ENCODE results near the gene SPIB.
"Not testable (repeated sequence)": the region's sequence is repeated elsewhere in the genome, so short reads cannot be mapped to it uniquely, and the experiment has no call there.

The SPIB gene

DNA sequence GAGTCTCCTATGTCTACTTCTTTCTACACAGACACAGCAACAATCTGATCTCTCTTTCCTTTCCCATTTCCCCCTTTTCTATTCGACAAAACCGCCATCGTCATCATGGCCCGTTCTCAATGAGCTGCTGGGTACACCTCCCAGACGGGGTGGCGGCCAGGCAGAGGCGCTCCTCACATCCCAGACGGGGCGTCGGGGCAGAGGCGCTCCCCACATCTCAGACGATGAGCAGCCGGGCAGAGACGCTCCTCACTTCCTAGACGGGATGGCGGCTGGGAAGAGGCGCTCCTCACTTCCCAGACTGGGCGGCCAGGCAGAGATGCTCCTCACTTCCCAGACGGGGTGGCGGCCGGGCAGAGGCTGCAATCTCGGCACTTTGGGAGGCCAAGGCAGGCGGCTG lies 27.8 kb upstream of the SPIB start:
- DNase-seq (ENCODE audit: low read depth in 2 of 2), result not testable (repeated sequence)

DNA sequence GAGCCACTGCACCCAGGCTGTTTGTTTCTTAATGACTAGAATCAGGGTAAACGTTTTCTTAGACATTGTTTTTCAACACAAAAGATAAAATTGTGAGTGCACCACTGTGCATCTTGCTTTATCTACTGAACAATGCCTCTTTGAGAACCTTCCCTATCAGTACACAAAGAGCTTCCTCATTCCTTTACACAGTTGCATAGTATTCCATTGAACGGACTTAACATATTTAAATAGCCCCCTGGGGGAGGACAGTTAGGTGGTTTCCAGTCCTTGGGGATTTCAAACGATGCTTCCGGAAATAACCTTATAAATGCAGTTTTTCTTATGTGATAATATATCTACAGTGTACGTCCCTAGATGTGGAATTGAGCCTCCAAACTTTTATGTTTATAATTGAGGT lies 26.0 kb upstream of the SPIB start:
- DNase-seq (ENCODE audit: low read depth in 2 of 2), result no peak

DNA sequence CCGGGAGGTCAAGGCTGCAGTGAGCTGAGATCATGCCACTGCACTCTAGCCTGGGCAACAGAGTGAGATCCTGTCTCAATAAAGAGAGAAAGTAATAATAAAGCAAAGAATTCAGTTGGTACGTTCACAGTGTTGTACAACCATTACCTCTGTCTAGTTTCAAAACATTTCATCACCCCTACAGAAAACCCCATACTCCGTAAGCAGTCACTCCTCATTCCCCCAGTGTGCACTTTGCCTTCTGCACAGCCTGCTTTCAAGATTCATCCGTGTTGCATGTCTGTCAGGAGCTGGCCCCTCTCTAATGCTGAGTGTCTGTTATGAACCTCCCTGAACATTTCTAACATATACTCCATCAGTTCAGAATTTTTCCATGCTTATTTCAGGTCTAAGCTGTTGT lies 25.1 kb upstream of the SPIB start:
- no peak for DNase-seq (ENCODE audit: low read depth in 2 of 2)

DNA sequence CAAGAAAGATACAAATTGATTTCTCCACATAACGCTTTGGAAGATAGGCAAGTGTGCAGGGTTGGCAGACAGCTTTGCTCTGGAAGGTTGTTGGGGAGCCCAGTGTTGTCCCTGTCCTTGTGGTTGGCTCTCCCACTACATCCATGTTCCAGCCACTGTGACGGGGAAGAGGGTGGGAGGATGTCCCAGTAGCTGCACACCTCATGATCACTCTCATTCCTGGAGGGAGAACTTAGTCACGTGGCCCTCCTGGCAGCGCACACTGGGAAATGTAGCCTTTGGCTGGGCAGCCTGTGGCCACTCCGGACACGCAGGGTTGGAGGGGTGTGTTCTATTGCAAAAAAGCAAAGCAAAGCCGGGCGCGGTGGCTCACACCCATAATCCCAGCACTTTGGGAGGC lies 24.7 kb upstream of the SPIB start:
- DNase-seq (ENCODE audit: low read depth in 2 of 2), result no peak

DNA sequence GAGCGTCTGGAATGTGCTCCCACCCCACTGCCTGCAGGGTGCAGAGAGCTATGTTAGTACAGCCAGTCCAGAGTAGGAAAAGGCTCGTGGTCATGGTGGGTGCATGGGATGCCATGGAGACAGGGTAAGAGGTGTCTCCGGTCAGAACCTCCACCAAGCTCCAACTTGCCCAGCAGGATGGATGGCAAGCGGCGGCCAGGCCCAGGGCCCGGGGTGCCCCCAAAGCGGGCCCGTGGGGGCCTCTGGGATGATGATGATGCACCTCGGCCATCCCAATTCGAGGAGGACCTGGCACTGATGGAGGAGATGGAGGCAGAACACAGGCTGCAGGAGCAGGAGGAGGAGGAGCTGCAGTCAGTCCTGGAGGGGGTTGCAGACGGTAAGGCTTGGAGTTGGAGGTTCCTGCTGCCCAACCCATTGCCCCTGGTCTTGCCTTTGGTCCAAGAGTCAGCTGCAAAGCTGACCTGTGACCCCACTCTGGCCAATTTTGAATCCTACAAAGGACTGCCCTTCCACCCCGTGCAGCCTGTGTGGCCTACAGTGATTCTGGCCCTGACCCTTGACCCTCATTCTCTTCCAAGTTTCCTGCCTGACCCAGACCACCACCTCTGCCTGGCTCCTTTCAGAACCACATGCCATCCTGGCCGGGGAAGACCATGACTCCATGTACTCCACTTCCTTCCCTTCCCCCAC lies 19.9 kb upstream of the SPIB start:
- no peak for DNase-seq (ENCODE audit: low read depth in 2 of 2)

DNA sequence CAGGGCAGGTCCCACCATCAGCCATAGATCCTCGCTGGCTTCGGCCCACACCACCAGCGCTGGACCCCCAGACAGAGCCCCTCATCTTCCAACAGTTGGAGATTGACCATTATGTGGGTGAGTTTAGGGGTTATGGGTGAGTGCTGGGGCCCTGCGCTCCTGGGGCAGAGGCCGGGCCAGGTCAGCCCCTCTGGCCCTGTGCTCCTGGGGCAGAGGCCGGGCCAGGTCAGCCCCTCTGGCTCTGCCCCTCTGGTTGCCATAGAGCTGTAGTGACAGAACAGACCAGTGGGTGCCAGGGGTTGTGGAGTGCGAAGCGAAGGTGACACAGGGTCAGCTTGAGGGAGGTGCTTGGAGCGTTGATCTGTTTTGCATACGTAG lies 19.4 kb upstream of the SPIB start:
- DNase-seq (ENCODE audit: low read depth in 2 of 2), result no peak

DNA sequence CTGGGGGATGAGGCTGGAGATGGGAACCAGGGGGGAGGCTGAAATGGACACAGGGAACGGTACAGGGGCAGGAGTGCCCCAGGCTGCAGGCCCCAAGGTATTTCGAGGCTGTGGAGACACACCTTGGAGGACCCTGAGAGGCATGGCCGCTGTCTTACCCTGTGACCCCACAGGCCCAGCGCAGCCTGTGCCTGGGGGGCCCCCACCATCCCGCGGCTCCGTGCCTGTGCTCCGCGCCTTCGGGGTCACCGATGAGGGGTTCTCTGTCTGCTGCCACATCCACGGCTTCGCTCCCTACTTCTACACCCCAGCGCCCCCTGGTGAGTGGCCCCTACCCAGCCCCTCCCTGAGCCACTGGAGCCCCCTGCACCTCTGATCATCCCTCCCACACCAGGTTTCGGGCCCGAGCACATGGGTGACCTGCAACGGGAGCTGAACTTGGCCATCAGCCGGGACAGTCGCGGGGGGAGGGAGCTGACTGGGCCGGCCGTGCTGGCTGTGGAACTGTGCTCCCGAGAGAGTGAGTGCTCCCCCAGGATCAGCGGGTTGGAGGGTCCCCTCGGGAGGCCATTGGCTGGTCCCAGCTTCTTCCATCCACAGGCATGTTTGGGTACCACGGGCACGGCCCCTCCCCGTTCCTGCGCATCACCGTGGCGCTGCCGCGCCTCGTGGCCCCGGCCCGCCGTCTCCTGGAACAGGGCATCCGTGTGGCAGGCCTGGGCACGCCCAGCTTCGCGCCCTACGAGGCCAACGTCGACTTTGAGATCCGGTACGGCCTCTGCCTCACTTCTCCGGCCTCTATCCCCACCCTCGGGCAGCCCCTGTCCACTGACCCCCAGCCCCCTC lies 16.9 kb upstream of the SPIB start:
- DNase-seq (ENCODE audit: low read depth in 2 of 2), result no peak

DNA sequence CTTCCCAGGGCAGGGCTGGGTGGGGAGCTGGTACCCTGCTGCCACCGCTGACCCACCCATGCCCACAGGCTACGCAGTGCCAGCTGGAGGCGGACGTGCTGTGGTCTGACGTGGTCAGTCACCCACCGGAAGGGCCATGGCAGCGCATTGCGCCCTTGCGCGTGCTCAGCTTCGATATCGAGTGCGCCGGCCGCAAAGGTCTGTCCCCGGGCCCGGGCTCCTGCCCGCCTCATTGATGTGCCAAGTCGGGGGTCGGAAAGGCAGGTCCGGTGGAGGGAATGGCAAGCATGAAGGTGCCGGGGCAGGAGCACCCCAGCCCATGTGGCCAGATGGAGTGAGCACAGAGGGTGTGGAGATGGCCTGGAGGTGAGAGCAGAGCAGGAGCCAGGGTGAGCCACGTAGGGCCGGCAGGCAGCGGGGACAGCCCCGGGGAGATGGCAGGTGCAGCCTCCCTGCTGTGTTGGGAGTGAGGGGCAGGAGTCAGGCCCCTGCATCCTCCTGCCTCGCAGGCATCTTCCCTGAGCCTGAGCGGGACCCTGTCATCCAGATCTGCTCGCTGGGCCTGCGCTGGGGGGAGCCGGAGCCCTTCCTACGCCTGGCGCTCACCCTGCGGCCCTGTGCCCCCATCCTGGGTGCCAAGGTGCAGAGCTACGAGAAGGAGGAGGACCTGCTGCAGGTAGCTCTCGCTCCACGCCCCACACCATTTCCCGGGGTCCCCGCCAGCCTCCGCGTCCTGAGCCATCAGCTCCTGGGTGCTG lies 16.0 kb upstream of the SPIB start:
- DNase-seq (ENCODE audit: low read depth in 2 of 2), result no peak

DNA sequence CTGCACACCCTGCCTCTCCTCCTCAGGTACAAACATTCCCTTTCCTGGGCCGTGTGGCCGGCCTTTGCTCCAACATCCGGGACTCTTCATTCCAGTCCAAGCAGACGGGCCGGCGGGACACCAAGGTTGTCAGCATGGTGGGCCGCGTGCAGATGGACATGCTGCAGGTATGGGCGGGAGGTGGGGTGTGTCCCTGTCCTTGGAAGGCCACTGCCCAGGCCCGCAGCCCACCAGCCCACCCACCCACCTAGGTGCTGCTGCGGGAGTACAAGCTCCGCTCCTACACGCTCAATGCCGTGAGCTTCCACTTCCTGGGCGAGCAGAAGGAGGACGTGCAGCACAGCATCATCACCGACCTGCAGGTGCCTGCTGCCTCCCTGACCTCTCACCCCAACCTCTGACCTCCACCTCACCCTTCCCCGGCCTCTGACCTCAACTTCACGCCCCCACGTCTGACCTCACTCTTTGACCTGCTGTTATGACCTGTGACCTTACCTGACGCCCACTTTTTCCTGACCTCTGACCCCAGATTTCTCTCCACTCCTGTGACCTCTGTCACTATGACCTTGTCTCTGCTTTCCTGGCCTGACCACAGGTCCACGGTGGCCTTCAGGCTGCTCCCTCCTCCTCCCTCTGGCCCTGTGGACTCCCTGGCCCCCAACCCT lies 12.4 kb upstream of the SPIB start:
- DNase-seq (ENCODE audit: low read depth in 2 of 2), result no peak

DNA sequence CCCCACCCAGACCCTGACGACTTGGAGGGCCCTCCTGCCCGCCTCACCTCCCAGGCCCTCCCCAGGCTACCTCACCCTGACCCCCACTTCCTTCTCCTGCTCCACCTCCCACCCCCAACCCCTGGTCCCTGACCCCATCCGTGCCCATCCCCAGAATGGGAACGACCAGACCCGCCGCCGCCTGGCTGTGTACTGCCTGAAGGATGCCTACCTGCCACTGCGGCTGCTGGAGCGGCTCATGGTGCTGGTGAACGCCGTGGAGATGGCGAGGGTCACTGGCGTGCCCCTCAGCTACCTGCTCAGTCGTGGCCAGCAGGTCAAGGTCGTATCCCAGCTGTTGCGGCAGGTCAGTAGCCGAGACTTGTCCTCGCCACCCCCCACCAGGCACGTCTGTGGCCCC lies 11.9 kb upstream of the SPIB start:
- no peak for DNase-seq (ENCODE audit: low read depth in 2 of 2)

DNA sequence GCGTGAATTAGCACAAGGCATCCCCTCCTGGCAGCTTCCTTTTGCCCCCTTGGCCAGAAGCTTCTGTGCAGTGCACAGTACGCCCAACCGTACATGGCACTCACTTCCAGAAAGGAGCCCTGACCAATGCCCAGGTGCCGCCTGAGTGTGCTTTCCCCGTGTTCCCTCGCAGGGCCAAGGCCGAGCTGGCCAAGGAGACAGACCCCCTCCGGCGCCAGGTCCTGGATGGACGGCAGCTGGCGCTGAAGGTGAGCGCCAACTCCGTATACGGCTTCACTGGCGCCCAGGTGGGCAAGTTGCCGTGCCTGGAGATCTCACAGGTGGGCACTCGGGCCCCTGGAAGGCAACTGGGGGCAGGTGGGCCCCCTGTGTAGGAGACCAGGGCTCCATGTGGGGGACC lies 9.4 kb upstream of the SPIB start:
- no peak for DNase-seq (ENCODE audit: low read depth in 2 of 2)

DNA sequence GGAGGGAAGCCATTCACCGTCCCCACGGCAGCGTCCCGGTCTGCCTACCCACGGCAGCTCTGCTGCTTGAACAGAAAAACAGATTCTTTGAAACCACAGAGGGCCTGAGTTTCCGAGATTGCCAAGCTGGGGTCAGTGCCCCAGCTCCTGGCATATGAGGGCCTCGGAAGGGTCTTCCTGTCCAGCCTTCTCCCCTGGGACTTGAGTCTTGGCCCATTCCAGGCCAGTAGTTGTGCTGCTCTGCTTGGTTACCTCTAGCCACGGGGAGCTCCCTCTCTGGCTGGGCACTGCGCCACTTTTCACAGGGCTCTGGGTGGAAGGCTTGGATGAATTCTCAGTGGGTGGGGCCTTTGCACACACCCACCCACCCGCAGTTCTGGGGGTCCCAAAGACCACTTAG lies 8.6 kb upstream of the SPIB start:
- DNase-seq (ENCODE audit: low read depth in 2 of 2), result no peak

DNA sequence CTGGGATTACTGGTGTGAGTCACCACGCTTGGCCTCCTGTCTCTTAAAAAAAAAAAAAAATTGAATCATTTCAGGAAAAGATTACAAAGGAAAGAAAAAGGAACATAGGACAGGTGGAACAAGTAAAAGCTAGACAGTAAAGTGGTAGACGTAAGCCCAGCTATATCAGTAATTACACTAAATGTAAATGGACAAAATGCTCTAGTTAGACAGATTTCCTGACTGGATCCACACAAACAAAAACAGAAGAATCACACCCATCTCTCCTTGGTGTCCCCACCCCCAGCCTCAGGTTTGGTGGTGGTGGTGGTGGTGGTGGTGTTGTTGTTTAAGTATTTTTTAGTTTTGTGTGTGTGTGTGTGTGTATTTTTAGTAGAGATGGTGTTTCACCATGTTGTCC lies 6.3 kb upstream of the SPIB start:
- DNase-seq (ENCODE audit: low read depth in 2 of 2), result no peak

DNA sequence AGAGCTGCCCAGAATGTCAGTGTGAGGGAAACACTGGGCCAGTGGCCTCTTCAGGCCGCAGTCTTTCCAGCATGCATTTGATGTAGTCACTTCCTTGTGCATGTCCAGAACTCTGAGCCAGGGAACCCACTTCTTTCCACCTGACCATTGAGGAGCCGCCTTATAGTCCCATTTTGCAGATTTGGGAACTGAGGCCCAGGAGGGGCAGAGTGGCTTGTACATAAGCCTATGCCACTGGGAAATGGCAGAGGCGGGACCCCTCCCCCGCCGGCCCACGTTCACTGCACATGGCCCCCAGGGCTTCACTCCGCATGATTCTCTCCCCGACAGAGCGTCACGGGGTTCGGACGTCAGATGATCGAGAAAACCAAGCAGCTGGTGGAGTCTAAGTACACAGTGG lies 5.6 kb upstream of the SPIB start:
- DNase-seq (ENCODE audit: low read depth in 2 of 2), result no peak

DNA sequence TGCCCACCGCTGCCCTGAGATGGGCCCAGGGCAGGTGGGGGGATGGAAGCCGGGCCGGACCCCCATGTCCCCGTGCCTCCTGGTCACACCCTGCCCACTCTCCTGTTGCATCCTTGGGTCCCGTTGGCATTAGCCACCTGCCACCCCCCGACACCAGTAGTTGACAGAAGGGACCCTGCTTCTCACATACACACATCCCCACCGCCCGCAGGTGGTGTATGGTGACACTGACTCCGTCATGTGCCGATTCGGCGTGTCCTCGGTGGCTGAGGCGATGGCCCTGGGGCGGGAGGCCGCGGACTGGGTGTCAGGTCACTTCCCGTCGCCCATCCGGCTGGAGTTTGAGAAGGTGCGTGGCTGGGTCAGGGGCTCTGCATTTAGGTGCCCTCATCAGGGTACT lies 5.2 kb upstream of the SPIB start:
- no peak for DNase-seq (ENCODE audit: low read depth in 2 of 2)

DNA sequence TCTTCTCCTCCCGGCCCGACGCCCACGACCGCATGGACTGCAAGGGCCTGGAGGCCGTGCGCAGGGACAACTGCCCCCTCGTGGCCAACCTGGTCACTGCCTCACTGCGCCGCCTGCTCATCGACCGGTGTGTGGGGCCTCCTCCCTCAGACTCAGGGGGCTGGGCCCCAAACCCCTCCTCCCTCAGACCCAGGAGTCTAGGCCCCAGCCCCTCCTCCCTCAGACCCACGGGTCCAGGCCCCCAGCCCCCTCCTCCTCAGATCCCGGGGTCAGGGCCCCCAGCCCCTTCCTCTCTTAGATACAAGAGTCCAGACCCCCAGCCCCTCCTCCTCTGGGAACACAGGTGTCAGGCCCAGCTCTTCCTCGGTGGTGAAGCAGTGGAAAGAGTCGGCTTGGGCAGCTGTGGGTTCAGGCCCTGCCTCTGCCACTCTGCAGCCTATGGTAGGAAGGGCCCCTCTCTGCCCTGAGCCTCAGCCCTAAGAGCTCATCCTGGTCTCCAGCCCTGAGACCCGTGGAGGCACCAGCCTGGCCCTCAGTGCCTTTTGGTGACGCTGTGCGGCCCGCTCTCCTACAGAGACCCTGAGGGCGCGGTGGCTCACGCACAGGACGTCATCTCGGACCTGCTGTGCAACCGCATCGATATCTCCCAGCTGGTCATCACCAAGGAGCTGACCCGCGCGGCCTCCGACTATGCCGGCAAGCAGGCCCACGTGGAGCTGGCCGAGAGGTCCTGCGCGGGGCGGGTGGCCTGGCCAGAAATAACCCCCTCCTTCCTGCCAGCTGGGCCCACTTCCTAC lies 3.7 kb upstream of the SPIB start:
- peak; percentile 71 to 76 for DNase-seq (ENCODE audit: low read depth in 2 of 2)

DNA sequence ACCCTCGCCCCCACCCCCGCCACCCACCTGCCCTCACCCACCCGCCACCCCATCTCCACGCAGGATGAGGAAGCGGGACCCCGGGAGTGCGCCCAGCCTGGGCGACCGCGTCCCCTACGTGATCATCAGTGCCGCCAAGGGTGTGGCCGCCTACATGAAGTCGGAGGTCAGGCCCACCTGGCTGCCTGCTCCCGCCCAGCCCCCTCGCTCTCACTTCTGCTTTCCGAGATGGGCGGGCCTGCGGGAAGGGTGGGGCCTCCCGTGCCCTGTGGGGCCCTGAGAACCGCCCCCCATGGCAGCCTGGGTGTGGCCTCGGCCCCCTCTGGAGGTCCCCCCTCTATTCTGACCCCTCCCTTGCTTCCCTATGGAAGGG lies 3.1 kb upstream of the SPIB start:
- DNase-seq (ENCODE audit: low read depth in 2 of 2), result no peak

DNA sequence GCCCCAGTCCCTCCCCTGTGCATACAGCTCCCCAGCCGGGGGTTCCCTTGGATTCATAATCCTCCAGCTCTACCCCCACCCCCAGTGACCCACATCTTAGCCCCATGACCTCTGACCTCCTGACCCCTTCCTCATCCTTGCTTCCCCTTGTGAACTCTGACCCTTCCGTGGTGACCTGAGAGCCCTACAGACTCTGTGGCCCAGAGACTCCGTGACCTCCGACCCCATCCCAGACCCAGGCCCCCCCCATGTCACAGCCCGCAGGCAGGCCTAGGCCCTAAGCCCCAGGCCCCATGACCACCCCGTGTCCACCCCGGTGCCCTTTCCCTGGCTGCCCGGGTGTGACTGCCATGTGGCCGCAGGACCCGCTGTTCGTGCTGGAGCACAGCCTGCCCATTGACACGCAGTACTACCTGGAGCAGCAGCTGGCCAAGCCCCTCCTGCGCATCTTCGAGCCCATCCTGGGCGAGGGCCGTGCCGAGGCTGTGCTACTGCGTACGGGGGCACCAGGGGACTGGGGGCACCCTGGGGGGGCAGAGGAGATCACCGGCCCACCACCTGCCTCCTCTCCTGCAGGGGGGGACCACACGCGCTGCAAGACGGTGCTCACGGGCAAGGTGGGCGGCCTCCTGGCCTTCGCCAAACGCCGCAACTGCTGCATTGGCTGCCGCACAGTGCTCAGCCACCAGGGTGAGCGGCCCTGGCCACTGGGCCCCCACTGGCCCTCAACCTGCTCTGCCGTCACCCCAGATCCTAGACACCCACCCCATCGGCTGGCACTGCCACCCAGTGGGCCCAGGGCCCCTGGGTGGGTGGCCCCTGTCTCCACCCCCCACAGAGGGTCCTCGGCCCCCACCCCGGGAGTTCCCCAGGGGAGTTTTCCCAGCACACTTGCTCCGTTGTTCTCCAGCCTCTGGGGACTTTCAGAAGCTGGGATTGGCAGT lies 2.4 kb upstream of the SPIB start:
- DNase-seq (ENCODE audit: low read depth in 2 of 2), result no peak

DNA sequence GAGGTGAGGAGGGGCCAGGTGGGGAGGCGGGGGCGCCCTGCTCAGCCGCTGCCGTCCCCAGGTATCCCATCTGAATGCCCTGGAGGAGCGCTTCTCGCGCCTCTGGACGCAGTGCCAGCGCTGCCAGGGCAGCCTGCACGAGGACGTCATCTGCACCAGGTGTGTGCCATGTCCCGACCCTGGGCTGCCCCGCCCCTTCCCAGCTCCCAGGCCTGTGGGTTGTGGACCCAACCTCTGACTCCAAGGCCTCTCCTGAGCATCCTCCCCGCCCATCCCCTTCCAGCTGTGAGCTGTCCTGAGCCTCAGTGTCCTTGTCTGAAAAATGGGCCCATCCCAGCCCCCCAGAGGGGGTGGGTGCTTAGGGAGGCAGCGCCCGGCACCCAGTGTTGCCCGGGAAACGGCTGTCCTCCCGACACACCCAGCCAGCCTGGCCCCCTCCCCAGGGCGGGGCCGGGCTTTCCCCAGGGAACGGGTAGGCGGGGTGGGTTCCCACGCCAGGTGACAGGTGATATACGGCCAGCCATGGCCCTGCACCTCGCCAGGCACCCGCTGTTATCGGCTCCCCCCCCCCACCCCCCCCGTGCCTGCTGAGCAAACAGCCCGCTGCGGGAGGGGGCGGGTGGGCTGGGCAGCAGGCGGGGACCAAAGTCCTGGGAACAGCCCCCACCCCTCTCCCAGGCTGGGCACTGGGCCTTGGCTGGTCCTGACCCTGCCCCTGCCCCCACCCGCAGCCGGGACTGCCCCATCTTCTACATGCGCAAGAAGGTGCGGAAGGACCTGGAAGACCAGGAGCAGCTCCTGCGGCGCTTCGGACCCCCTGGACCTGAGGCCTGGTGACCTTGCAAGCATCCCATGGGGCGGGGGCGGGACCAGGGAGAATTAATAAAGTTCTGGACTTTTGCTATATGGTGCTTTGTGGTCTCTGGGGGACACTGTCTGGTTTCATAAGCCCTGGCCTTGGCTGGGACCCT lies 1.3 kb upstream of the SPIB start:
- DNase-seq (ENCODE audit: low read depth in 2 of 2), result no peak

All from stimulated activated CD8-positive, alpha-beta memory T cell treated with anti-CD3 and anti-CD28 coated beads, Interleukin-2, amount 100 ng/mL, for 48 hours (primary cell).